Stimulated activated CD8-positive, alpha-beta memory T cell treated with anti-CD3 and anti-CD28 coated beads, Interleukin-7, amount 100 ng/mL, for 1 hour (primary cell): ENCODE results near the gene ZNF417.
A peak's percentile ranks its signal among the peaks of the same experiment; 100 is the strongest.
"Not testable (repeated sequence)": the region's sequence is repeated elsewhere in the genome, so short reads cannot be mapped to it uniquely, and the experiment has no call there.

ENCODE experiments used
- DNase-seq, 2 donors: peaks; one replicate each; pipeline ENCODE4 v3.0.0-alpha.2; 2020; ENCODE audit warnings: low read depth in 2 of 2

ZNF417 gene

DNA sequence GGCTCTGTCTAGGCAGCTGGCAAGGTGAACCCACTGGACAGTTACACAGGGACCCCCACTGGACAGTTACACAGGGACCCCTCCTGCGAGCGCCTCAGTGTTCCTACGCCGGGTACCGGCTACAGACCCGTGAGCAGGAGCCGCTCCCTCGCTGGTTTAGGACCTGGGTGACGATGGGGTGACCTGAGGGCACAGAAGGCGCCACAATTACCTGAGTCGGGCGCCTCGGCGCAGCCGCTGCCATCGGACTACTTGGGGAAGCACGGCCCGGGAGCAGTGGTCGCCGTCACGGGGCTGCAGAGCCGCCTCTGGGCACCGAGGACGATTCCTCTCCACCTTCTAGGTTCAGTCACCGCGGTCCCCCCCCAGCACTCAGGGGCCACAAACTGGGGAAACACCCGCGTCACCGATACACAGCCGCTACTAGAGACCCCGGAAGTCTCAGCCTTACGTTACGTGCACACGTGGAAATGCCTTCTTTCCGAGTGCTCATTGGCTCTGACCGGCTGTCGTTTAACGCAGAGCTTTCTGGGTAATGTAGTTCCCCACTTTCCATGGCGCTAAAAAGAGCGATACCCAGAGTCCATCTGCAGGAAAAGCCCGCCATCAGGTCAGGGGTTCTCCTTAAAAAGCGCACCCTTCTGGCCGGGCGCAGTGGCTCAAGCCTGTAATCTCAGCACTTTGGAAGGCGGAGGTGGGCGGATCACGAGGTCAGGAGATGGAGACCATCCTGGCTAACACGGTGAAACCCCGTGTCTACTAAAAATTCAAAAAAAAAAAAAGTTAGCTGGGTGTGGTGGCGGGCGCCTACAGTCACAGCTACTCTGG lies at the start of gene ZNF417:
Gene ZNF417, minus strand, starts transcription at position 425 of the 828 bp plus-strand sequence. Its CDS starts 181 bp downstream, at position 244.
- DNase-seq: peak; percentile 66 to 69

DNA sequence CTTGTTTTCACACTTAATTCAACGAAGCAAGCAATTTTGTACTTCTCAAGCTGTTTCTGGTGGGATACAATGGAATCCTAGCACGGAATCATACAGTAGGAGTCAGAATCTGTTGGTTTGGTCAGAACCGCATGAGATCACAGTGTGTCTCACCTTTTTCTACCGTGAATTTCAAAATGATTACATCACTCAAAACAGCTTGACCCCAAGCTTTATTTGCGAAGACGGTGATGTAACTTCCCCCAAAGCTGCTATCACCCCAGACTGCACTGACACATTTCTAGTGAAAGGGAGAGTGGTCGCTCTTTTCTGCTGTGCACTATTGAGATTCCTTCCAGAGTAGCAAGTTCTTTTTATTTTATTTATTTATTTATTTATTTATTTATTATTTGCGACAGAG lies 48.4 kb upstream of the ZNF417 start:
- no peak for DNase-seq

DNA sequence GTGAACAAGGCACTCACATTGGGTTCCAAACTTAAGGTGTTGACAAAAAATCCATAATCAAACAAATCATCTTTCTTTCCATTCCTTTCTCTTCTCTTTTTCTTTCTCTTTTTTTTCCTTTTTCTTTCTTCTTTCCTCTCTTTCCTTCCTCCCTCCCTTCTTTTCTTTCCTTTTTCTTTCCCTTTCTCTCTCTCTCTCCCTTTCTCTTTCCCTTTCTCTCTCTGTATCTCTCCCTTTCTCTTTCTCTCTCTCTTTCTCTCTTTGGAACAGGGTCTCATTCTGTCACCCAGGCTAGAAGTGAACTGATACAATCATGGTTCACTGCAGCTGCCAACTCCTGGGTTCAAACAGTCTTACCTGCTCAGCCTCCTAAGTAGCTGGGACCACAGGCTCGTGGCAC lies 45.4 kb upstream of the ZNF417 start:
- no peak for DNase-seq

DNA sequence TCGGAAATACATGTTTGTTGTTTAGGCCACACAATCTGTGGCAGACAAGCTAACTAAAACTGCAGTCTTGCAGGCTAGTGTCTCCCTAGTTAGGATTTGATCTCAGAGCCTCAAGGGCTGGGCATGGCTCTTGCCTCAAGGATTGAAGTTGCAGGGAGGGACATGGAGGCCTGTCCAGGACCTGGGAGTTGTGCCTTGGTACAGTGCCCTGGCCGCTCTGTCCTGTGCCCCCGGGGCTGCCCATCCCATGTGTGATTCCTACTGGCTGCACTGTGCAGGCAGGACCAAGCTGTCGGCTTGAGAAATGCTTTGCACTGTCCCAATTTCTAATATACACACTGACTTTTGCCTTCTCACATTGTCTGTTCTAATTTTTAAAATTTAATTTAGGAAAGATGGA lies 38.6 kb upstream of the ZNF417 start:
- DNase-seq: no peak

DNA sequence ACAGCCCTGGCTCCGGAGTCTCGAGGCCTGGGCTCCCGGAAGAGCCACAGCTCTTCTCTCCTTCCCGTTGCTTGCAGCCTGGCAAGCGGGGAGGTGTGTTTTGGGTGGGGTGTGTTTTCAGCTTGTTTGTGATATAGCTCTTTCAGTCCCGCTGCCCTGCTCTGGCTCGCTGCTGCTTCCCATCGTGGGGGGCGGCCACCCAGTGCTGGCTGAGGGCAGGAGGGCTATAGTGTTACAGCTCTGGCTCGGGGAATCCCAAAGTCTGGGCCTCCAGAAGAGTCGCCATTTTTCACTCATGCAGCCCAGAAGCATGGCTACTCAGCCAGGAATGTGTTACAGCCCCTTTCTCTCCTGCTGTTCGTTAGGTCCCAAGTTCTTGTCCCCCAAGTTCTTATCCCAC lies 33.3 kb upstream of the ZNF417 start:
- no peak for DNase-seq

DNA sequence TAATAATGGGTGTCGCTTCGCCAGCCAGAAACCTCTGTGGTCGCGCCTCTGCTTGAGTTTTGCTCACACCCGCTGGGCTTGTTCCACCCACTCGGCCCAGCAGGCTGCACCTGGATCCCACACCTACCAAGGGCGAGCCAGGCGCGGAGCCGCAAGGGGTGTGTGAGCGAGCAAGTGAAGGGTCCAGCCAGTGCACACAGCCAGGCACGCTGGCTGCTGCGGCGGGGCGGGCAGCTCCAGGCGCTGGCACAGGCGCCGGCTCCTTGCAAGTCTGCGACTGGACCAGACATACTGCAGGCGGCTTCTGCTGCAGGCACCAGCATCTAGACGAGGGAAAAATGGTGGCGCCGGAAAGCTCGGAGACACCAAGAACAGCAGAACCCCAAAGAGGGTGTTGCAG lies 32.9 kb upstream of the ZNF417 start:
- no peak for DNase-seq

DNA sequence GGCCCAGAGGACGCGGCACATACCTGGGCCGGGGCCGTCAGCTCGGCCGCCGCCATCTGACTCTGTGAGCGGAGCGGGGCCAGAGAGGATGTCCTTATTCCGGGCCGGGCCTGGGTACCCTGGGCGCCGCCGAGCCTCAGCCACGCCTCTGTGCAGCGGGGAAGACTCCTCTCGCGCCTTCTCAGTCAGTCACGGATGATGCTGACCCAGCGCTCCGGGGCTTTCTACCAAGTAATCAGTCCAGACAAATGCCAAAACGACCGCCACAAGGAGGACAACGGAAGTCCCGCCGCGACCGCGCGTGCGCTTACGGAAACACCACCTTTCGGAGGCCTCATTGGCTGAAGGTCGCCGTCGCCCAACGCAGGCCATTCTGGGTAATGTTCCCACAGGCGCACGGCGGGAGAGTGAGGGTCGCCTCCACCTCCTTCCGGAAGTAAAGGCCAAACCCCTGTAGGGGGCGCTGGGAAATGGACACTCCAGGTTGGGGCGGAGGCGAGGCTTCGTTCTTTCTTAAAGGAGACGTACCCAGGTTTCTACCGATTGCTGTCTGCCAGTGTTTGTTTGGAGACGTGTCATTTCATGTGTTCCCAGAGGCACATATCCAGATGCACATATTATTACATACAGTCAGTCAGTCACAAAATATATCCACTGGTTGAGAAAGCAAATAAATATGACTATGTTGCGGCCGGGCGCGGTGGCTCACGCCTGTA lies 31.2 kb upstream of the ZNF417 start, which contains the start of gene ZNF256:
Gene ZNF256, minus strand, starts transcription at position 288 of the 716 bp plus-strand sequence. Its CDS starts 232 bp downstream, at position 56.
- DNase-seq: peak; percentile 63 to 72

DNA sequence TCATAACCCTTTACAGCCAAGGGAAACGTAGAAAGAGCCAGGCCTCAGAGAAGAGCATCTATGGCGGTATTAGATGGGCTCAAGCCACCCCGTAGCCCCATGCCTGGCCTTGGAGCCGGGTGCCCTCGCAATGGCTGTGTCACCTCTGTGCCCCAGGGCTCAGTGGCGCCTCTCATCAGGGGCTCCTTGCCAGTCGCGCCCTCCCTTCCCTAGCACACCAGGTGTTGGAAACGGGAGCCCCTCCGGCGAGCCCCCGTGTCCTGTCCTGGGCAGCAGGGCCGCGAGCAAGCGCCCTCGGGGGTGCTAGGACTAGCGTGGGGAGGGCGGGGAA lies 30.7 kb upstream of the ZNF417 start:
- no peak for DNase-seq

DNA sequence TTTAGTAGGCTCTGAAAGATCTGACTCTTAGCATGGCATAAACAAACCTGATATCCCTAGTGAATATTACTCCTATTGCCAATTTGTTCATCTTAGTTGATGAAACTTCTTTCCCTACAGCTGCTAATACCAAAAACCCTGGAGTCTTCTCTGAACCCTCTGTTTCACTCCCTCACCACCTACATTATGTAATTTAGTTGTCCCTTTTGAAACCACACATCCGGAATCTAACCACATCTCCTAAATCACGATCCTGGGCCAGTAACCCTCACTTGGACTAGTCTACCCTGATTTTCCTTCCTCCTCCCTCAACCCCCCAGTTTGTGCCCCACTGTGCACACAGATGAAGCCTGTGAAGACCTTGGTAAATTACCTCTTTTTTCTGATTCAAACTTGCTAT lies 29.9 kb upstream of the ZNF417 start:
- DNase-seq: no peak

DNA sequence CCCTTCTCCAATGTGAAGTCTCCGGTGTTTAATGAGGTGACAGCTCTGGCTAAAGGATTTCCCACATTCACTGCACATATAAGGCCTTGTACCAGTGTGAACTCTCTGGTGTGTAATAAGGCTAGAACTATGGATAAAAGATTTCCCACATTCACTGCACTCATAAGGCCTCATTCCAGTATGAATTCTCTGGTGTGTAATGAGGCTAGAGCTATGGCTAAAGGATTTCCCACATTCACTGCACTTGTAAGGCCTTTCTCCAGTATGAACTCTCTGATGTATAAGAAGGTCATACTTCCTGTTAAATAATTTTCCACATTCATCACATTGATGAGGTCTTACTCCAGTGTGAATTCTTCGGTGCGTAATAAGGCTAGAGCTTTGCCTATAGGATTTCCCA lies 25.2 kb upstream of the ZNF417 start:
- no peak for DNase-seq

DNA sequence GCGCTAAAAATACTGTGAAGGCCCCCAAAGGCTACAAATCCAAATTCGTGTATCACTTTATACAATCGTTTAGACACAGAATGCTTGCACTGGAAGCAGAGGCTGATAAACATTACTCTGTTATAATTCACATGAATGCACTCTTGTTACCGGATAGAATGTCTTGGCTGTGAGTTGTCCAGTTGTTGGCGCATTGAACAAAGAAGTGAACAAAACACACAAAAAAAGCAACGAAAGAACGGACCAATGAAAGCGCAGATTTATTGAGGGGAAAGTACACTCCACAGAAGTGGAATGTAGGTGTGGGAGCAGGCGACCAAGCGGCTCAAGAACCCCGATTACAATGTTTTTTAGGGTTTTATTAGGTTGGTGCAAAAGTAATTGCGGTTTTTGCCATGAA lies 19.3 kb upstream of the ZNF417 start:
- no peak for DNase-seq

DNA sequence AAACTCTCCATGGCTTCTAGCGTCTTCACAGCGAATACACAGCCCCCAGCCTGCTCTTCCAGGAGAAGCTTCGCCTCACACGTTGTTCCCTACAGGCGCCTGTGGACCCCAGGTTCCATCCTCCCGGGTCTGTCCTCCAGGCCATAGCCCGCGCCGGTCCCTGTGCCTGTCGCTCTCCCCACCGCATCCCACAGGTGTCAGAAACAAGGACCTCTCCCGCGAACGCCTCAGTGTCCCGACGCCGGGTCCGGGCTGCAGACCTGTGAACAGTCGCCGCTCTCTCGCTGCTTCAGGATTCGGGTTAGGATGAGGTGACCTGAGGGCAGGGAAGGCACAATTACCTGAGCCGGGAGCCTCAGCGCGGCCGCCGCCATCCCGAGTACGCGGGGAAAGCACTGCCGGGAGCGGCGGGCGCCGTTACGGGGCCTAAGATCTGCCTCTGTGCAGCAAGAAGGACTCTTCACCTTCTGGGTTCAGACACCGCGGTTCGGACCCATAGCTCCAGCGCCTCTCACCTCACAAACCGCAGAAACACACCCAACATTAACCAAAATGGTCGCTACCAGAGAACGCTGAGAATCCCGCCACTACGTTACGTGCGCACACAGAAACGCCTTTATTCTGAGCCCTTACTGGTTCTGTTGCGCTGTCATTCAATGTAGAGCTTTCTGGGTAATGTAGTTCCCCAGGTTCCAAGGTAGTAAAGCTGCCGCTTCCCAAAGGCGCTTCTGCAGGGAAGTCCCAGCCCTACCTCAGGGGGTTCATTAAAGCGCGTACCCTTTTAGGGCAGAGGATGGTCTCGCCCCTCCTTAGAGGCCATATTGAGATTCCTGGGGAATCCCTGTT lies 18.7 kb upstream of the ZNF417 start, which contains the start of gene ZNF418:
Gene ZNF418, minus strand, starts transcription at position 583 of the 846 bp plus-strand sequence. CDS start 1,580 bp downstream, outside the sequence.
- peak; percentile 12 to 14 for DNase-seq

DNA sequence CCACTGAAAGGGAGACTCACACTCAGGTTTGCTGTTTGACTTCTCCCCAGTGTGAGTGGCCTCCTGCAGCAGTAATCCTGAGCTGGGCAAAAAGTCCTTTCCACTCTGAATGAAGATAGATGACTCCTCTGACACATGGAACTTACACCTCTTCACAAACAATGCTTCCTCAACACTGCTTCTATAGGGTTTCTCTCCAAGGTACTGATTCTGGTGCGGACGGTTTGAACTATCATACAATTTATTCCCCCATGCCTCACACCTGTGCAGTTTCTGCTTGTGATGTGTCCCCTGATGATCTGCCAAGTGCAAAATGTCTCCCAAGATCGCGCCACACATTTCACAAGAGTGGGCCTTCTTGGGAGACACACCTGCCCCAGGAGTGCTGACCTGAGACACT lies 11.2 kb upstream of the ZNF417 start:
- no peak for DNase-seq

DNA sequence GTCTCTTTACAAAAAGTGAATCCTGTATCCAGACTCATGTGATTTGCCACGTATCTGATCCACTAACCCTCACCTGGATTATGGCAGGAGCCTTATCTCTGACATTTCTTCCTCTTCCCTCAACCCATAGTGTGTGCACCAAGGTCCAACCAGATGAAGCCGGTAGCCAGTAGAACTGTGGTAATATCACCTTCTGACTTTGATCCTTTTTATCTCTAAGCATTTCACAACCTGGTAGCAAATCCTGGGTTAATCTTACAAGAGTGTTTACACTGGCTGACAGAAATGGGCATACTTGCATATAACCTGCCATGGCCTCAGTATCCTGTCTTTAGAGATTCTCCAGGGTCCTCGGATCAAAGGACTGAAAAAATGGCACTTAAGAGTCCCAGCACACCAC lies 1.9 kb downstream of the ZNF417 start:
- DNase-seq: no peak

DNA sequence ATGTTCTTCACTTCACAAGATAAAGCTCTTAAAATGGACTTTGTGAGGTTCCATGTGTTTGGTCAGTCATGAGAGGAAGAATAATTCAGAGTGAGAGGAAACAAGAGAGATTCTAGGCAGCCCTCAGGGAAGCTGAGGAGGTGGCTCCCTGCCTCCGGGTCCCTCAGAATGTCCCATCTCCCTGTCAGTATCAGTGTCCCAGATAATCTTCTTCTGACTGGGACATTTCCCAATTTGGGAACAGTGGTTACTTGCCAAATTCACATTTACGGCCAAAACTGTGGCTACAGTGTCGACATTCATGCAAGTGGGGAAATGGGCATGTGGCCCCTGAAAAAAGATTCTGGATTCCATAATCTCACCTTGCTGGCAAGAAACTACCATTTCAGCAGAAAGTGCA lies 9.0 kb downstream of the ZNF417 start:
- no peak for DNase-seq

DNA sequence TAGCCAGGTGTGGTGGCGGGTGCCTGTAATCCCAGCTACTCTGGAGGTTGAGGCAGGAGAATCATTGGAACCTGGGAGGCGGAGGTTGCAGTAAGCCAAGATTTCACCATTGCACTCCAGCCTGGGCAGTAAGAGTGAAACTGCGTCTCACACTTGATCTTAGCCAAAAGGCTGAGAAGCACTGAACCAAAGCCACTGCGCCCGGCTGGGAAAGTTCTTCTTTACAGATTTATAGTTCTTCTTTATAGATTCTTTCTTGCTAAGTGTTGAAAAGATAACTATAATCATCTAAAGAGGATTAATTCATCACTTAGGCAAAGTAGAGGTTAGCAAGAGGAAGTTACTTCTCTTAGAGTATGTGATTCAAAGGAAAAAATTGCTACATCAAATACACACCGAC lies 11.1 kb downstream of the ZNF417 start:
- no peak for DNase-seq

DNA sequence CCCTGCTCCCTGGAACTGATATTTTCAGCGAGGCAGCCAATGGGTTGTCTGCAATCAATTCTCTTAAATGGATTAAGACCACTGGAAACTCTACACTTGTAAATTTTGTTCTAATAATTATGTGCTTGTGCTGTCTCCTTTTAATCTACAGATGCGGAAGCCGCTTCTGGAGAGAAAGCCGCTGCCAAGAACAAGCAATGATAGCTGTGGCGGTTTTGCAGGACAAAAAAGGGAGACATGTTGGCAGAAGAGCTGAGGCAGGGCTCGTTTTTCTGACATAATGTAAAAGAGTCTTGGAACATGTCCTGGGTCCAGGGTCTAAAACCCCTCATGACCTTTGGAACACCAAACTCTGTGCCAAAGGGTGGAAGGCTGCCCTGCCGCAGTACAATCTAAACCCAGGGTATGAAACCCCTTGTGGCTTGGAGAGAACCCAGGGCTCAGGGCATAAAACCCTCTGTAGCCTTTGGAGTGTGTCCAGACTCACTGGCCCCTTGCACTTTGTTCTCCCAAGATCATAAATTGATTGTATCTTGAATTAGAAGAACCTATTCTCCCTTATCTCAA lies 12.7 kb downstream of the ZNF417 start:
- no peak for DNase-seq

DNA sequence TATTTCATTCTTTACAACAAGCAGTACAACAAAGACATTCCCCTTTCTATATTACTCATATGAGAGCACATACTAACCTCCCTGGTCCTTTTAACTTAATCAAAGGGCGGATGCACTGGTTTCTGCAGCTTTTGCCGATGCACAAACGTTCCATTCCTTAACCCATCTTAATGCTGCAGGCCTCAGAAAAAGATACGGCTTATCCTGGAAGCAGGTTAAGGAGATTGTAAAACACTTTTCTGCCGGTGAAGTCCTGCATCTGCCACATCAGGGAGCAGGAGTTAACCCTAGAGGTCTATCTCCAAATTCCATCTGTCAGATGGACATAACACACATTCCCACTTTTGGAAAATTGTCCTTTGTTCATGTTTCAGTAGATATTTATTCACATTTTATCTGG lies 16.1 kb downstream of the ZNF417 start:
- DNase-seq: no peak

DNA sequence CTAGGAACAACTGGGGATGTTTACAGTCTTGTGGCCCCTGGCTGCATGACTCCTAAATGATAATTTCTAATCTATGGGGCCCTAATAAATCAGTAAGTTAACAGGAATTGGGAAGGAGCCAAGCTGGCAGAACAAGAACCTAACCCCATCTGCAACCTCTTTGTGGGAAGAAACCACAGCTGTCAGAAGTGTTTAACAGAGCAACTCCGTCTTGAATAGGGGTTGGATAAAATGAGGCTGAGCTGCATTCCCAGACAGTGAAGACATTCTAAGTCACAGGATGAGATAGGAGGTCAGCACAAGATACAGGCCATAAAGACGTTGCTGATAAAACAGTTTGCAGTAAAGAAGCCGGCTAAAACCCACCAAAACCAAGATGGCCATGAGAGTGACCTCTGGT lies 25.7 kb downstream of the ZNF417 start:
- not testable (repeated sequence) for DNase-seq

DNA sequence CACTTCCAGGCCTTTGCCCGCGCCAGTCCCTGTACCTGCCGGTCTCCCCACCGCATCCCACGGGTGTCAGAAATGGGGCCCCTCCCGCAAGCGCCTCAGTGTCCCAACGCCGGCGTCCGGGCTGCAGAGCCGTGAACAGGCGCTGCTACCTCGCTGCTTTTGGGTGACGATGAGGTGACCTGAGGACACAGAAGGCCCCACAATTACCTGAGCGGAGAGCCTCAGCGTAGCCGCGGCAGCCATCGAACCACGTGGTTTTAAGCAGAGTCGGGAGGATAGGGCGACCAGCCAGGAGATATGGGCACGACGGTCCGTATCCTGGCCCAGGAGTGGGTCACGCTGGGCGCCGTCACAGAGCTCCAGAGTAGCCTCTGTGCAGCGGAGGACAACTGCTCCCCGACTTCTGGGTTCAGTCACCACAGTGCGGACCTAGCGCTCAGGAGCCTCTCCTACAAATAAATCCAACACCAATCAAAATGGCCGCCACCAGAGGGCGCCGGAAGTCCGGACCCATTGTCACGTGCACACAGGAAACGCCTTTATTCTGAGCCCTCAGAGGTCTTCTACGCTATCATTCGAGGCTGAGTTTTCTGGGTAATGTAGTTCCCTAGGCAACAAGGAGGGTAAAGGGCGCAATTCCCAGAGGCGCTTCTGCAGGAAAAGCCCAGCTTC lies 27.7 kb downstream of the ZNF417 start, which contains the start of gene ZNF814:
Gene ZNF814, minus strand, starts transcription at position 478 of the 672 bp plus-strand sequence. Its CDS starts 235 bp downstream, at position 243.
- peak; percentile 53 to 69 for DNase-seq

DNA sequence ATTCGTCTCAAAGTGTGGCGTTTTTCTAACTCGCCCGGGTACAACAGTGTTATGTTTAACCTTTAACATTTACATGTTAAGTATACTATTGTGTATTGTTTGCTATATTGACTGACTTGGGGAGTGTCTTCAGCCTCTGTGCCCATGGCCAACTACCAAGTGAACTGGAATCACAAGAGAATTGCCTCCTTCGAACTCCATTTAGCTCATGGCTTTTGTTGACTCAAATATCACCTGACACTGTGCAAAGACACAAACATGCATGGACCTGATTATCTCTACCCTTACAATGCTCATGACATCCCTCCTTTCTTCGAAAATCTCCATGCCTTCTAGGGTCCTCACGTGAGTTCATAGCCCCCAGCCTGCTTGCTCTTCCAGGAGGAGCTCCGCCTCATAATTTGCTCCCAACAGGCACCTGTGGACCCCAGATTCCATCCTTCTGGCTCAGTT lies 28.3 kb downstream of the ZNF417 start:
- no peak for DNase-seq
